OCI-LY1 (cell line): Measurements from ENCODE around the gene ID1.

Source experiments
- H2AFZ ChIP-seq: fragments of 200-600 bp; sonication (generic), shearing (Covaris generic); 2 replicates; pipeline ENCODE4 v1.6.0; 2014; ENCODE audit warnings: antibody characterized with exemption, mild to moderate bottlenecking, low read length
- H3F3A ChIP-seq: fragments of 200-600 bp; sonication (generic), shearing (Covaris generic); 2 replicates; pipeline ENCODE4 v1.6.0; 2014; ENCODE audit warnings: mild to moderate bottlenecking, antibody characterized with exemption, low read length, moderate library complexity; ENCODE audit not compliant: insufficient read depth
- H3K27ac ChIP-seq: fragments of 200-600 bp; sonication (generic); 2 replicates; pipeline ENCODE4 v1.5.1; 2014; ENCODE audit warnings: low read length, mixed run types, mild to moderate bottlenecking, low read depth; ENCODE audit not compliant: poor library complexity, severe bottlenecking
- H3K27me3 ChIP-seq: fragments of 200-600 bp; sonication (generic); 2 replicates; pipeline ENCODE4 v1.6.0; 2014; ENCODE audit warnings: antibody characterized with exemption, mild to moderate bottlenecking, low read length, moderate library complexity; ENCODE audit not compliant: insufficient read depth
- H3K36me3 ChIP-seq: fragments of 200-600 bp; sonication (generic); 2 replicates; pipeline ENCODE4 v1.6.1; 2014; ENCODE audit warnings: mild to moderate bottlenecking, antibody characterized with exemption, low read length, moderate library complexity, mixed read lengths; ENCODE audit not compliant: insufficient read depth
- H3K4me1 ChIP-seq: fragments of 200-600 bp; sonication (generic); 2 replicates; pipeline ENCODE4 v1.5.1; 2014; ENCODE audit warnings: mild to moderate bottlenecking, low read length, moderate library complexity; ENCODE audit not compliant: insufficient read depth, severe bottlenecking
- H3K4me2 ChIP-seq: fragments of 200-600 bp; sonication (generic), shearing (Covaris generic); 2 replicates; pipeline ENCODE4 v1.6.1; 2014; ENCODE audit warnings: low read length
- H3K4me3 ChIP-seq: fragments of 200-600 bp; sonication (generic); 2 replicates; pipeline ENCODE4 v1.5.1; 2014; ENCODE audit warnings: low read length, low read depth, mild to moderate bottlenecking, mixed read lengths; ENCODE audit not compliant: poor library complexity, severe bottlenecking
- H3K79me2 ChIP-seq: fragments of 200-600 bp; shearing (Covaris generic); 2 replicates; pipeline ENCODE4 v1.6.1; 2016; ENCODE audit warnings: mixed run types, low read length, mixed read lengths; ENCODE audit not compliant: insufficient read depth
- H3K9ac ChIP-seq: fragments of 200-600 bp; sonication (generic), shearing (Covaris generic); 2 replicates; pipeline ENCODE4 v1.6.1; 2014; ENCODE audit warnings: mild to moderate bottlenecking, low read length, mixed read lengths
- H3K9me2 ChIP-seq: fragments of 200-600 bp; sonication (generic), shearing (Covaris generic); 2 replicates; pipeline ENCODE4 v1.6.1; 2014; ENCODE audit warnings: low read depth, mild to moderate bottlenecking, low read length, mixed read lengths
- H3K9me3 ChIP-seq: fragments of 200-600 bp; shearing (Covaris generic); 2 replicates; pipeline ENCODE4 v1.6.1; 2014; ENCODE audit warnings: low read length, mixed read lengths
- H4K20me1 ChIP-seq: fragments of 200-600 bp; sonication (generic), shearing (Covaris generic); 2 replicates; pipeline ENCODE4 v1.6.0; 2016; ENCODE audit warnings: mild to moderate bottlenecking, low read length; ENCODE audit not compliant: insufficient read depth
- EZH2 ChIP-seq: fragments of 200-600 bp; sonication (generic), shearing (Covaris generic); IDR thresholded peaks from 2 replicates; pipeline ENCODE4 v1.8.0; 2017; ENCODE audit warnings: borderline replicate concordance, mixed run types, mild to moderate bottlenecking, antibody characterized with exemption, low read length, moderate library complexity, mixed read lengths
- TF ChIP-seq, protein P1 (sequence below): fragments of 200-600 bp; sonication (generic), shearing (Covaris generic); IDR thresholded peaks from 2 replicates; pipeline ENCODE4 v1.5.1; 2017; ENCODE audit warnings: mild to moderate bottlenecking, antibody characterized with exemption, low read length, moderate library complexity, mixed read lengths

Gene ID1

GRCh38 chr20:31567380-31567720 lies 37.7 kb upstream of the ID1 start:
- no peak overlapping the region for H3K4me2 ChIP-seq
- no peaks in the 10 kb centered on the region for H3K79me2 ChIP-seq
- peak overlapping the region; percentile 79 for H3K27ac ChIP-seq
- H3K9ac ChIP-seq = no peak overlapping the region
- H3K36me3 ChIP-seq = peaks cover 51% of the 10 kb centered on the region
- peaks cover 33% of the 10 kb centered on the region for H3K4me1 ChIP-seq
- no peak overlapping the region for H2AFZ ChIP-seq
- no peak overlapping the region for H3K4me3 ChIP-seq
- no peaks in the 10 kb centered on the region for H3K9me2 ChIP-seq
- H3F3A ChIP-seq = peaks cover 9% of the 10 kb centered on the region; the same call in 1 of the 2 replicates
- TF ChIP-seq, protein P1, sequence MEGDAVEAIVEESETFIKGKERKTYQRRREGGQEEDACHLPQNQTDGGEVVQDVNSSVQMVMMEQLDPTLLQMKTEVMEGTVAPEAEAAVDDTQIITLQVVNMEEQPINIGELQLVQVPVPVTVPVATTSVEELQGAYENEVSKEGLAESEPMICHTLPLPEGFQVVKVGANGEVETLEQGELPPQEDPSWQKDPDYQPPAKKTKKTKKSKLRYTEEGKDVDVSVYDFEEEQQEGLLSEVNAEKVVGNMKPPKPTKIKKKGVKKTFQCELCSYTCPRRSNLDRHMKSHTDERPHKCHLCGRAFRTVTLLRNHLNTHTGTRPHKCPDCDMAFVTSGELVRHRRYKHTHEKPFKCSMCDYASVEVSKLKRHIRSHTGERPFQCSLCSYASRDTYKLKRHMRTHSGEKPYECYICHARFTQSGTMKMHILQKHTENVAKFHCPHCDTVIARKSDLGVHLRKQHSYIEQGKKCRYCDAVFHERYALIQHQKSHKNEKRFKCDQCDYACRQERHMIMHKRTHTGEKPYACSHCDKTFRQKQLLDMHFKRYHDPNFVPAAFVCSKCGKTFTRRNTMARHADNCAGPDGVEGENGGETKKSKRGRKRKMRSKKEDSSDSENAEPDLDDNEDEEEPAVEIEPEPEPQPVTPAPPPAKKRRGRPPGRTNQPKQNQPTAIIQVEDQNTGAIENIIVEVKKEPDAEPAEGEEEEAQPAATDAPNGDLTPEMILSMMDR = no peak
- TF ChIP-seq EZH2 = no peak
- H3K9me3 ChIP-seq = no peaks in the 10 kb centered on the region
- H4K20me1 ChIP-seq = no peaks in the 10 kb centered on the region
- H3K27me3 ChIP-seq = no peaks in the 10 kb centered on the region

DNA sequence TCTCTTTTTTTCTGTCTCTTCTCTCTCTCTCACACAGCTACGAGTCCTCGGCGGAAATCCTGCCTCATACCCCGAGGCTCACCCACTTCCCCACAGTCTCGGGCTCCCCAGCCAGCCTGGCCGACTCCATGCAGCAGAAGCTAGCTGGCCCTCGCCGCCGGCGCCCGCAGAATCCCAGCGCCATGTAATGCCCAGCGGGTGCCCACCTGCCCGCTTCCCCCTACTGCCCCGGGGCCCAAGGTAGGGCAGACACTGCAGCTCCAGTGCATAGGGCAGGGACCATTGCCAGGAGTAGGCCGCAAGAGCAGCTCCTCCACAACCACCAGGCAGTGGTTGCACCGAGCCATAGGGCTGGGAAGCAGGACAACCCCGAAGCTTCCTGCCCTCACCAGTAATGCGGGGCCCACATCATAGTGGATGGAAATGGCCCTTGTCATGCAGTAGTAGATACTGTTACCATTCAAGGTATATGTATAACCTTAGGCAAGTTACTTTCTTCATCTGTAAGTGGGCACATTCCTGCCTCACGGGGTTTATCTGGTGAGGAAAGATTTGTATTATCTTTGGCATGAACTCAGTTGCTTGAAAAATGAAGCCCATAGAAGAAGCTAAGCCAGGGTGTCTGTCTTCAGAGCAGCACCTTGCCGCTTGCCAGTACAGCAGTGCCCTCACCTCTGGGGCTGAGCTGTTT lies 36.9 kb upstream of the ID1 start:
- Histone ChIP-seq H3K4me1 (peaks cover 38% of the 10 kb centered on the region), H3K4me3 (no peak overlapping the region), H3K9me3 (no peaks in the 10 kb centered on the region), H3F3A (peaks cover 9% of the 10 kb centered on the region; the same call in 1 of the 2 replicates), H3K36me3 (peaks cover 43% of the 10 kb centered on the region), H4K20me1 (no peaks in the 10 kb centered on the region), H3K27me3 (no peaks in the 10 kb centered on the region), H3K27ac (peak overlapping the region; percentile 79), H3K9ac (no peak overlapping the region), H2AFZ (no peak overlapping the region), H3K79me2 (no peaks in the 10 kb centered on the region), H3K4me2 (no peak overlapping the region), H3K9me2 (no peaks in the 10 kb centered on the region)
- TF ChIP-seq, protein P1 = no peak
- TF ChIP-seq EZH2 = no peak

DNA sequence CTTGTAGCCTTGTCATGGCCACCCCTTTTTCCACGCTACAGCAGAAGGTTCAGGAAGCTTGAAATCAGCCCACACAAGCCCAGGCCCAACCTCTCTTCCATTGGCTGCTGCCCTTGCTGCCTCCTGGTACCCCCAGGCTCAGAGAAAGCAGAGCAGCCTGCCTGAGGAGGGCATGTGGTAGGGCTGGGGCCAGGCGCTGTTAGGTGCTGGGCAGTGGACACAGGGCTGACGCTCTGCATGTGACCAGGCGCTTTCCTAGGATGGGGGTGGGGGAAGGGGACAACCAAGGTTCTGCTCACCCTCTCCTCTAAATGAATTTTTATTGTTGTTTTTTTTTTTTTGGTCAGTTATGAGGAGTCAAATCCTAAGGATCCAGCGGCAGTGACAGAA lies 36.3 kb upstream of the ID1 start:
- no peaks in the 10 kb centered on the region for H3K79me2 ChIP-seq
- H3K4me1 ChIP-seq = peaks cover 43% of the 10 kb centered on the region
- peak overlapping the region; percentile 79 for H3K27ac ChIP-seq
- H3F3A ChIP-seq = peaks cover 9% of the 10 kb centered on the region; the same call in 1 of the 2 replicates
- no peaks in the 10 kb centered on the region for H3K9me2 ChIP-seq
- no peak overlapping the region for H2AFZ ChIP-seq
- no peak overlapping the region for H3K4me2 ChIP-seq
- no peak overlapping the region for H3K4me3 ChIP-seq
- no peak overlapping the region for H3K9ac ChIP-seq
- no peaks in the 10 kb centered on the region for H3K27me3 ChIP-seq
- no peak for TF ChIP-seq EZH2
- TF ChIP-seq, protein P1 = no peak
- peaks cover 37% of the 10 kb centered on the region for H3K36me3 ChIP-seq
- no peaks in the 10 kb centered on the region for H3K9me3 ChIP-seq
- H4K20me1 ChIP-seq = no peaks in the 10 kb centered on the region
